ENCODE results near the gene DLGAP1.

GRCh38 chr18:3479978-3480509 lies 975.1 kb downstream of the DLGAP1 start:
- TF ChIP-seq CTCF (IDR thresholded peaks at IDR 0.05) (no peak), ZFX (IDR thresholded peaks at IDR 0.05; ENCODE audit: borderline replicate concordance) (no peak)
